GM10266 (cell line): ENCODE data around the gene RAPGEF1.

Experiments used
- DNase-seq: peaks from one replicate; pipeline ENCODE4 v3.0.0; 2012; ENCODE audit errors: extremely low spot score
- TF ChIP-seq, protein P1 (sequence below): IDR thresholded peaks from 2 replicates; pipeline ENCODE4 v1.5.1; 2012; ENCODE audit warnings: mild to moderate bottlenecking, low read depth; ENCODE audit not compliant: control insufficient read depth, insufficient read depth; ENCODE audit errors: missing control alignments

RAPGEF1 gene

DNA sequence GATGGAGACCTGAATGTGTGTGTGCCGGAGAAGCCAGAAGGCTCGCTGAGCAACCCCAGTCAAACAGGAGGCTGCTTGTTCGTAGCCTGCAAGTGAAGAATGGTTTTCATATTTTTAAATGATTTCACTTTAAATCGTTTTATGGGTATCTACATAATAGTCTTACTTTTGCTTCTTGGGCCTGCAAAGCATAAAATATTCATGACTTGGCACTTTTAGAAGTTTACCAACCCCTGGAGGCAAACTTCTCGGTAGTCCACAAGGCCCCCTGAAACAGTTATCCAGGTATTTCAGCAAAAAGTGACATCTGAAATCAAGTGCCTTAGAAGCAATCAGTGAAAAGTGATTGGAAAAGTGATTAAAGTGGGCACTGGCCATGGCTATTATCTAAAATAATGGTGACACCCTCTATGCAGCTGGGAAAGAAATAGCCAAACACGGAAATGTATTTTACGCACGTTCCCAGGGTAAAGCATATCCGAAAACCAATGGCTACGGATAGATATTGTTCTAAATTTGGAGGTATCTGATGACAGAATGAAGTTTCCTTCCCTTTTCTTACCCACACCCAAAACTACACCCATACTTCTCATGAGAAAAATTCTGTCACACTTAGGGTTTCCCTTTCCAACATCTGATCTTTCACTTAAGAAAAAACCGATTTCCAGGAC, 39.0 kb downstream of the RAPGEF1 start:
- DNase-seq = no peak
- TF ChIP-seq, protein P1, sequence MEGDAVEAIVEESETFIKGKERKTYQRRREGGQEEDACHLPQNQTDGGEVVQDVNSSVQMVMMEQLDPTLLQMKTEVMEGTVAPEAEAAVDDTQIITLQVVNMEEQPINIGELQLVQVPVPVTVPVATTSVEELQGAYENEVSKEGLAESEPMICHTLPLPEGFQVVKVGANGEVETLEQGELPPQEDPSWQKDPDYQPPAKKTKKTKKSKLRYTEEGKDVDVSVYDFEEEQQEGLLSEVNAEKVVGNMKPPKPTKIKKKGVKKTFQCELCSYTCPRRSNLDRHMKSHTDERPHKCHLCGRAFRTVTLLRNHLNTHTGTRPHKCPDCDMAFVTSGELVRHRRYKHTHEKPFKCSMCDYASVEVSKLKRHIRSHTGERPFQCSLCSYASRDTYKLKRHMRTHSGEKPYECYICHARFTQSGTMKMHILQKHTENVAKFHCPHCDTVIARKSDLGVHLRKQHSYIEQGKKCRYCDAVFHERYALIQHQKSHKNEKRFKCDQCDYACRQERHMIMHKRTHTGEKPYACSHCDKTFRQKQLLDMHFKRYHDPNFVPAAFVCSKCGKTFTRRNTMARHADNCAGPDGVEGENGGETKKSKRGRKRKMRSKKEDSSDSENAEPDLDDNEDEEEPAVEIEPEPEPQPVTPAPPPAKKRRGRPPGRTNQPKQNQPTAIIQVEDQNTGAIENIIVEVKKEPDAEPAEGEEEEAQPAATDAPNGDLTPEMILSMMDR = no peak

DNA sequence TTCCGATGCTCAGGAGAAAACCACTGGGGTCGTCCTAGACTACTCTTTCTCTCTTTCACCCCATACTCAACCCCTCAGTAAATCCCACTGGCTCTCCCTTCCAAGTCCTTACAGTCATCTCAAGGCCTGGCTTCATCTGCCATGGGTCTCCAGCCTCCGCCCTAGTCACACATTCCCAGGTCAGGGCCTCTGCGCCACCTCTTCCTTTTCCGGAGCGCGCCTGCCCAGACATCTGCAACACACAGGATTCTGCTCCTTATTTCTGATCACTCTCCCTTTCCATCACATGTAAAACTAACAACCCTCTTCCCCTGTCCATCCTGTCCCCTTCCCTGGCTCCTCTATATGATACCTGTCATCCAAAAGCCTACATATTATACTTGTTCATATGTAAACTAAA, 39.8 kb downstream of the RAPGEF1 start:
- TF ChIP-seq, protein P1 = no peak
- no peak for DNase-seq

DNA sequence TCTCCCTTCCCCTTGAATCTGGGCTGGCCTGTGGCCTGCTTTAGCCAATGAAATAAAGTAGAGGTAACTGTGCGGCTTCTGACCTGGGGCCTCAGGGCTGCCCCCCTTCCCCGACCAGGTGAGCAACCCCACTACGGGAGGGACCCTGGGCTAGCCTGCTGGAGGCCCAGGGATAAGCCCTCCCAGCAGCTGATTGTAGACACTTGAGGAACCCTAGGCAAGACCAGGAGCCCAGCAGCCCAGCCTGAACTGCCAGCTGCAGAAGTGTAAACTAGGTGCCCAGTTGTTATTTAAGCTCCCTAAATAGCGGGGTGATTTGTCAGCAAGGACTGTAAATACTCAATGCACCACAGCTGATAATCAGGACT, 41.3 kb downstream of the RAPGEF1 start:
- TF ChIP-seq, protein P1 = no peak
- DNase-seq = no peak

DNA sequence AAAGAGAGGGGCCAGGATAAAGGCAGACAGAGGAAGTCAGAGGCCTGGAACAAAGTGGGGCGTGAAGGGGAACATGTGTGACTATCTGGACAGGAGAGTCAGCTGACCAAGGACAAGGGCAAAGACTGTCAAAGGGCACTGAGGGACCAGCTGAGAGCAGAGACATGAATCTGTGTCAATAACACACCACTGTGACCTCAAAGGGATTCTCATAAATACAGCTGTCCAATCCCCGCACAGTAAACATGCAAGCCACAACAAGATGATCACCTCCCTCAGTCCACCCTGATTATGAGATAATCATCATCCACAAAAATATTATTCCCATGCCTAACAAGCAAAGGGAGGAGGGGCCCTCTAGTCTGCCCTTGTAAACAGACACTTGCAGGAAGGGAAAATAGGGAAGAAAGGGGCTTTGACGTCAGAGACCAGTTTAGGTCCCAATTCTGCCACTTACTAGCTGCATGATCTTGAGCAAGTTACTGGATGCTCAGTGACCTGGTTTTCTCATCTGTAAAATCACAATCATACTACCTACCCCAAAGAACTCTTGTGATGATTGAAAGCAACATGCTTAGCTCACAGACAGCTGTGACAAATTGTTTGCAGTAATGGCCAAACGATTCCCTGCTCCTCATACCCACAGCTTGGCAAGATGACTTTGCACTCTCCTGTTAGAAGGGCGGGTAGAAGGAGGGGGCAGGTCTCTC, 41.8 kb downstream of the RAPGEF1 start:
- TF ChIP-seq, protein P1 = no peak
- no peak for DNase-seq

DNA sequence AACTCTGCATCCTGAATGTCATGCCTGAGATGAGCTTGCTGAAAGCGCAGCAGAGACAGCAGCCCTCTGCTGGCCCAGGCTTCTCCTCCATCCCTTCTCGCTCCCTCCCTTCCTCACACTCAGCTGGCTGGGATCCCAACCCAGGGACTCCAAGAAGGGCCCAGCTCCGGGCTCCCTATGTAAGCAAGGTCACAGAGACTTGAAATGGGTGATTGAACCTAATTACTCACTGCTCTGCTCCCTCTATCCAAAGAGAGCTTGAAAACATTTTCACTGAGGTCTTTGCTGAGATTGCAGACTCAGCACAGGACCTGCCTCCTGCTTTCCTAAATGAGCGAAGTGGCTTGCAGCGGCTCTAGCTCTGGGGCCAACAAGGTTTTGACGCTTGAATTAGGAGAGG, 42.8 kb downstream of the RAPGEF1 start:
- DNase-seq = no peak
- TF ChIP-seq, protein P1 = no peak

DNA sequence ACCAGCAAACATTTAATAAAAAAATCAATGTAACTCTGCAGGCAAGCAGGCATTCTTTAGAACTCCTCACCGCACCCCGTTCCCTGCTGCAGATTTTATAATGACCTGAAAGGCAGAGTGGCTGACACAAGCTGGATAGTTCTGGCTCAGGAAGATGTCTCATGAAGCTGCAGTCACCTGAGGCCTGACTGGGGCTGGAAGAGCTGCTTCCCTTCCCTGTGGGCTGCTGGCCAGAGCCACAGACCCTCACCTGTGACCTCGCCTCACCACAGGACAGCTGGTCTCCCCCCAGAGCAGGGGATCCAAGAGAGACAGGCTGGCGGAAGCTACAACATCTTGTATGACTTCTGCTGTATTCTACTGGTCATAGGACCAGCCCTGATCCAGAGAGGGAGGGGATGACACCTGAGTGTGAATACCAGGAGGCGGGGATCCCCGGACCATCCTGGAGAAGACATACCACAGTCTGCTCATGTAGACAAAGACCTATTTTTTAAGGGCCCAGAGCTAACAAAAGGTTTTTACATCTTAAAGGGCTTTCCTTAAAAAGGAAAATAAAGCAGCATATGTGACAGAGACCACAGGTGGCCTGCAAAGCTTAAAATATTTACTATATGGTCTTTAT, 43.9 kb downstream of the RAPGEF1 start:
- DNase-seq = no peak
- TF ChIP-seq, protein P1 = no peak

DNA sequence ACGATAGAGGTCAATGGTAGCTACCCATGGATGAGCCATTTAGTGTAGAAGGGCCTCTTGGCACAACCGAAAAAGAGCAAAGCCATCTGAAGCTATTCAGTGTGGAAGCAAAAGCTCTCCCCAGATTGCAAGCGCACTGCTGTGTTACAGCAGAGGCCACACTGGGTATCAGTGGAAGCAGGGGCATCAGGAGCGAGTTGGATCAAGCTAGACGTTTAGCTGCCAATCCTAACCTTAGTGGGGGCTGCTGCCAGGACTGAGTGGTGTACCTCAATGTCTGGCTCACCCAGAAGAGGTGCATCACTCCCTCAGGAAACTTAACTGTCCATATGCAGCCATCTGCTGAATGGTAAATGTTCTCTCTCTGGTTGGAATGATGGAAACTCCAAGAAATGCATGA, 44.5 kb downstream of the RAPGEF1 start:
- DNase-seq = no peak
- TF ChIP-seq, protein P1 = no peak
